A549 (cell line): ENCODE results near the gene SHISA6. TPM values are rescaled to one million over a fixed set of nuclear protein-coding genes. Genes with fewer than 3 reads are reported as not detected.

ENCODE experiments used
- ATAC-seq, 2 experiments: fragments of 200-7000 bp in 1 of 2; fragments of >200 bp in 1 of 2; cut with Nextera tagmentation in 1 of 2; cut with Tn5 transposase in 1 of 2; 3 replicates each; pipeline versions ENCODE4 v1.8.0 to v1.9.1; 2018 to 2020; ENCODE audit warnings: mild to moderate bottlenecking in 1 of 2, moderate library complexity in 1 of 2
- CTCF ChIA-PET: fragments of 300-600 bp; sonication (Branson Sonifier 250); formaldehyde crosslinking; extraction: SDS; loops from one replicate; lab custom pipeline; 2021; ENCODE audit warnings: antibody characterized with exemption, inconsistent platforms; lab: Yijun Ruan, JAX
- POLR2A ChIA-PET: fragments of 350-600 bp; formaldehyde crosslinking; extraction: SDS; loops from one replicate; lab custom pipeline; 2021; ENCODE audit warnings: antibody characterized with exemption, inconsistent platforms; lab: Yijun Ruan, JAX
- DNase-seq, 2 experiments: peaks; one replicate each; pipeline versions ENCODE4 v3.0.0 to v3.0.0-alpha.2; 2011 to 2016; ENCODE audit warnings: low read depth in 1 of 2, low spot score in 1 of 2
- FAIRE-seq: peaks from 2 replicates; lab custom pipeline; 2011; peaks lifted over from hg19 to GRCh38; lab: Jason Lieb, UNC
- H3K27ac ChIP-seq, 2 experiments: fragments of >200 bp; sonication (Bioruptor Twin); formaldehyde crosslinking; 3 replicates each; pipeline ENCODE4 v1.5.1; 2016 to 2017
- H3K4me1 ChIP-seq: fragments of >200 bp; sonication (Bioruptor Twin); formaldehyde crosslinking; 3 replicates; pipeline ENCODE4 v1.6.1; 2016
- H3K4me2 ChIP-seq: fragments of >200 bp; sonication (Bioruptor Twin); formaldehyde crosslinking; 3 replicates; pipeline ENCODE4 v1.6.1; 2016
- H3K4me3 ChIP-seq: fragments of >200 bp; sonication (Bioruptor Twin); formaldehyde crosslinking; 3 replicates; pipeline ENCODE4 v1.5.1; 2016
- H3K9me3 ChIP-seq: fragments of >200 bp; sonication (Bioruptor Twin); formaldehyde crosslinking; 3 replicates; pipeline ENCODE4 v1.6.1; 2016
- CHD2 ChIP-seq: fragments of 150-350 bp; IDR thresholded peaks from 2 replicates; pipeline ENCODE4 v1.6.1; 2014; ENCODE audit warnings: low read length; ENCODE audit not compliant: partially characterized antibody
- EHMT2 ChIP-seq: fragments of 200-600 bp; sonication (generic); IDR thresholded peaks from 2 replicates; pipeline ENCODE4 v1.6.1; 2016; ENCODE audit warnings: antibody characterized with exemption, low read depth, mild to moderate bottlenecking, moderate library complexity
- EP300 ChIP-seq, 2 experiments: fragments of >200 bp; sonication (Bioruptor Twin); formaldehyde crosslinking; IDR thresholded peaks; 2 replicates in 1 of 2; 3 replicates in 1 of 2; pipeline ENCODE4 v1.6.1; 2016 to 2017
- FOXS1 ChIP-seq: fragments of 250-450 bp; sonication (Bioruptor Pico); IDR thresholded peaks from 2 replicates; pipeline ENCODE4 v1.5.0; 2020; ENCODE audit warnings: mild to moderate bottlenecking, moderate library complexity
- HOXA7 ChIP-seq: fragments of 250-450 bp; sonication (Bioruptor Pico); IDR thresholded peaks from 2 replicates; pipeline ENCODE4 v1.5.0; 2020; ENCODE audit warnings: mild to moderate bottlenecking, moderate library complexity
- HOXB5 ChIP-seq: fragments of 250-450 bp; sonication (Bioruptor Pico); IDR thresholded peaks from 2 replicates; pipeline ENCODE4 v1.5.0; 2020; ENCODE audit warnings: mild to moderate bottlenecking, moderate library complexity
- KDM1A ChIP-seq: fragments of 200-600 bp; sonication (generic); IDR thresholded peaks from 2 replicates; pipeline ENCODE4 v1.6.1; 2016; ENCODE audit warnings: low read depth, mild to moderate bottlenecking
- KDM5A ChIP-seq: fragments of 200-600 bp; sonication (generic); IDR thresholded peaks from 2 replicates; pipeline ENCODE4 v1.6.1; 2016; ENCODE audit warnings: antibody characterized with exemption, mild to moderate bottlenecking
- MYC ChIP-seq: IDR thresholded peaks from 2 replicates; pipeline ENCODE4 v1.6.1; 2012; ENCODE audit warnings: mild to moderate bottlenecking, inconsistent platforms, low read length, improper control_type of control experiment, borderline replicate concordance
- NR3C1 ChIP-seq: fragments of >200 bp; sonication (Bioruptor Twin); formaldehyde crosslinking; IDR thresholded peaks from 3 replicates; pipeline ENCODE4 v1.6.1; 2017
- POLR2A ChIP-seq: IDR thresholded peaks from 2 replicates; pipeline ENCODE4 v1.6.1; 2012; ENCODE audit warnings: mild to moderate bottlenecking, low read length
- POLR2AphosphoS2 ChIP-seq: conservative IDR thresholded peaks from 2 replicates; pipeline ENCODE4 v1.6.1; 2012; ENCODE audit warnings: low read length, improper control_type of control experiment, inconsistent platforms
- RARB ChIP-seq: fragments of 250-450 bp; sonication (Bioruptor Pico); IDR thresholded peaks from 2 replicates; pipeline ENCODE4 v1.8.0; 2021; ENCODE audit warnings: mild to moderate bottlenecking, moderate library complexity
- RCOR1 ChIP-seq: fragments of 150-350 bp; IDR thresholded peaks from 2 replicates; pipeline ENCODE4 v1.6.1; 2014; ENCODE audit warnings: antibody characterized with exemption, low read length, low read depth
- RFX5 ChIP-seq: fragments of 450-650 bp; IDR thresholded peaks from 2 replicates; pipeline ENCODE4 v1.7.1; 2014; ENCODE audit warnings: antibody characterized with exemption, mild to moderate bottlenecking, moderate library complexity
- SMC3 ChIP-seq: fragments of >200 bp; sonication (Bioruptor Twin); formaldehyde crosslinking; IDR thresholded peaks from 3 replicates; pipeline ENCODE4 v1.6.1; 2018; ENCODE audit warnings: inconsistent platforms
- TP53 ChIP-seq: fragments of 250-450 bp; sonication (Bioruptor Pico); IDR thresholded peaks from 2 replicates; pipeline ENCODE4 v1.5.0; 2021; ENCODE audit warnings: mild to moderate bottlenecking, moderate library complexity
- ZNF302 ChIP-seq: fragments of 250-450 bp; sonication (Bioruptor Pico); IDR thresholded peaks from 2 replicates; pipeline ENCODE4 v1.9.0; 2021; ENCODE audit warnings: inconsistent platforms, mild to moderate bottlenecking, moderate library complexity
- WGBS: methylation state at CpG from one replicate; pipeline ENCODE4 v1.1.6; 2017; ENCODE audit errors: missing lambda C conversion rate; 5-methylcytosine and 5-hydroxymethylcytosine counted together
- polyA plus RNA-seq, 4 experiments: library from polyadenylated mRNA; depleted of rRNA in 3 of 4; stranded (reverse); fragments of >200 nt; fragmentation: RNase III in 1 of 4; extraction: RNeasy Plus Mini Kit Qiagen cat#74134 plus additional on column Dnase treatment in 1 of 4; gene quantifications; 2 replicates in 3 of 4; 3 replicates in 1 of 4; pipeline ENCODE4 v1.2.3, GENCODE V29; 2011 to 2017
- TF ChIP-seq, protein P1 (sequence below): fragments of >200 bp; sonication (Bioruptor Twin); formaldehyde crosslinking; IDR thresholded peaks from 3 replicates; pipeline ENCODE4 v1.5.1; 2016
- TF ChIP-seq, protein P2 (sequence below): fragments of 200-600 bp; sonication (generic); IDR thresholded peaks from 2 replicates; pipeline ENCODE4 v1.6.1; 2016; ENCODE audit warnings: antibody characterized with exemption, mild to moderate bottlenecking, moderate library complexity
- TF ChIP-seq, protein P3 (sequence below): IDR thresholded peaks from 2 replicates; pipeline ENCODE4 v1.6.1; 2012; ENCODE audit warnings: low read depth, borderline replicate concordance

Gene SHISA6
- polyA plus RNA-seq, 2 of the 4 experiments (the other 2 are of a cell fraction) = not detected

DNA sequence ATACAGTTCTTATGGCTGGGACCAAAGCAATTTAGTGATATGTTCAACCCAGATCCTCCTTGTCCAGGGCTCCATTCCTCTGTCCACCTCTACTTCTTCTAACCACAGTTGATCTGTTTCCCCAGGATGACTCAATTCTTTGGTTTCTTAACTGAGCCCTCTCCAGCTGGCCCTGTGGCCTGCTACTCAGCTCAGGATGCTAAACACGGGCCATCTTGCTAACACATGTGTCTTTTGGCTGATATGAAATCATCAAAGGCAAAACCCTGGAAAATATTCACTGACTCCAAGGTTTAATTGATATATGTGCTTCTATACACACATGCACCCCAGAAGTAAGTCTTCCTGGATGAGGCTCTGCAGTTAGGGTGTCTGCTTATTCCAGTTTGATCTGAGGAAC lies 43.8 kb downstream of the SHISA6 start:
- TF ChIP-seq HOXA7 (CRISPR knock-in tag) (no peak), POLR2AphosphoS2 (no peak), RCOR1 (no peak), EHMT2 (no peak), MYC (no peak), CHD2 (no peak), SMC3 (no peak), EP300 (IDR thresholded peaks at IDR 0.05) (no peak), KDM1A (no peak), KDM5A (no peak), RFX5 (no peak), RARB (no peak), TP53 (CRISPR knock-in tag) (no peak)
- TF ChIP-seq, protein P1, sequence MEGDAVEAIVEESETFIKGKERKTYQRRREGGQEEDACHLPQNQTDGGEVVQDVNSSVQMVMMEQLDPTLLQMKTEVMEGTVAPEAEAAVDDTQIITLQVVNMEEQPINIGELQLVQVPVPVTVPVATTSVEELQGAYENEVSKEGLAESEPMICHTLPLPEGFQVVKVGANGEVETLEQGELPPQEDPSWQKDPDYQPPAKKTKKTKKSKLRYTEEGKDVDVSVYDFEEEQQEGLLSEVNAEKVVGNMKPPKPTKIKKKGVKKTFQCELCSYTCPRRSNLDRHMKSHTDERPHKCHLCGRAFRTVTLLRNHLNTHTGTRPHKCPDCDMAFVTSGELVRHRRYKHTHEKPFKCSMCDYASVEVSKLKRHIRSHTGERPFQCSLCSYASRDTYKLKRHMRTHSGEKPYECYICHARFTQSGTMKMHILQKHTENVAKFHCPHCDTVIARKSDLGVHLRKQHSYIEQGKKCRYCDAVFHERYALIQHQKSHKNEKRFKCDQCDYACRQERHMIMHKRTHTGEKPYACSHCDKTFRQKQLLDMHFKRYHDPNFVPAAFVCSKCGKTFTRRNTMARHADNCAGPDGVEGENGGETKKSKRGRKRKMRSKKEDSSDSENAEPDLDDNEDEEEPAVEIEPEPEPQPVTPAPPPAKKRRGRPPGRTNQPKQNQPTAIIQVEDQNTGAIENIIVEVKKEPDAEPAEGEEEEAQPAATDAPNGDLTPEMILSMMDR = no peak
- TF ChIP-seq, protein P2, sequence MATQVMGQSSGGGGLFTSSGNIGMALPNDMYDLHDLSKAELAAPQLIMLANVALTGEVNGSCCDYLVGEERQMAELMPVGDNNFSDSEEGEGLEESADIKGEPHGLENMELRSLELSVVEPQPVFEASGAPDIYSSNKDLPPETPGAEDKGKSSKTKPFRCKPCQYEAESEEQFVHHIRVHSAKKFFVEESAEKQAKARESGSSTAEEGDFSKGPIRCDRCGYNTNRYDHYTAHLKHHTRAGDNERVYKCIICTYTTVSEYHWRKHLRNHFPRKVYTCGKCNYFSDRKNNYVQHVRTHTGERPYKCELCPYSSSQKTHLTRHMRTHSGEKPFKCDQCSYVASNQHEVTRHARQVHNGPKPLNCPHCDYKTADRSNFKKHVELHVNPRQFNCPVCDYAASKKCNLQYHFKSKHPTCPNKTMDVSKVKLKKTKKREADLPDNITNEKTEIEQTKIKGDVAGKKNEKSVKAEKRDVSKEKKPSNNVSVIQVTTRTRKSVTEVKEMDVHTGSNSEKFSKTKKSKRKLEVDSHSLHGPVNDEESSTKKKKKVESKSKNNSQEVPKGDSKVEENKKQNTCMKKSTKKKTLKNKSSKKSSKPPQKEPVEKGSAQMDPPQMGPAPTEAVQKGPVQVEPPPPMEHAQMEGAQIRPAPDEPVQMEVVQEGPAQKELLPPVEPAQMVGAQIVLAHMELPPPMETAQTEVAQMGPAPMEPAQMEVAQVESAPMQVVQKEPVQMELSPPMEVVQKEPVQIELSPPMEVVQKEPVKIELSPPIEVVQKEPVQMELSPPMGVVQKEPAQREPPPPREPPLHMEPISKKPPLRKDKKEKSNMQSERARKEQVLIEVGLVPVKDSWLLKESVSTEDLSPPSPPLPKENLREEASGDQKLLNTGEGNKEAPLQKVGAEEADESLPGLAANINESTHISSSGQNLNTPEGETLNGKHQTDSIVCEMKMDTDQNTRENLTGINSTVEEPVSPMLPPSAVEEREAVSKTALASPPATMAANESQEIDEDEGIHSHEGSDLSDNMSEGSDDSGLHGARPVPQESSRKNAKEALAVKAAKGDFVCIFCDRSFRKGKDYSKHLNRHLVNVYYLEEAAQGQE = no peak
- POLR2A ChIA-PET = no interaction called here
- H3K9me3 ChIP-seq = no peaks in the 10 kb centered on the region
- H3K4me1 ChIP-seq = no peaks in the 10 kb centered on the region
- ATAC-seq = no peak
- CTCF ChIA-PET = interaction anchor here (1.7 kb wide), 1 partner anchor 12 kb away, joined by 6 read pairs; no protein-coding TSS in a partner anchor
- WGBS = 4% methylated on average over 1 of the region's 1 CpG
- H3K27ac ChIP-seq = no peak overlapping the region
- no peak overlapping the region for H3K4me2 ChIP-seq
- no peak overlapping the region for H3K4me3 ChIP-seq
- no peak for DNase-seq
- FAIRE-seq = no peak

DNA sequence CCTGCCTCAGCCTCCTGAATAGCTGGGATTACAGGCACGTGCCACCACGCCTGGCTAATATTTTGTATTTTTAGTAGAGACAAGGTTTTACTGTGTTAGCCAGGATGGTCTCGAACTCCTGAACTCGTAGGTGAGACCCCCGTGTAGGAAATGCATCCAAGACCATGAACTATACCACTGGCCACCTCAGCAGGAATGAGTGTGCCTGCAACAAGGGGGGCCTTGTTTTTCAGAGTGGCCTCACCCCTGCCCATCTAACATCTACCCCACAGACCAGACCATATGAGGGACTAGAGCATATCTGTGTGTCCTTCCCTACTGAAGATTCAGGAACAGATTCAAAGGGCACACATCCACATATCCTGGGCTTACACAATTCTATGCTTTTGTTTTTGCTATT lies 44.9 kb downstream of the SHISA6 start:
- no peak for DNase-seq
- FAIRE-seq = no peak
- ChIA-PET POLR2A (no interaction called here), CTCF (interaction anchor here (1.7 kb wide), 1 partner anchor 11 kb away, joined by 6 read pairs; no protein-coding TSS in a partner anchor)
- H3K4me2 ChIP-seq = no peak overlapping the region
- no peak overlapping the region for H3K4me3 ChIP-seq
- TF ChIP-seq, protein P2 = no peak
- no peak for TF ChIP-seq RARB
- no peak for TF ChIP-seq TP53 (CRISPR knock-in tag)
- TF ChIP-seq EP300 (IDR thresholded peaks at IDR 0.05) = no peak
- TF ChIP-seq KDM1A = no peak
- no peak for TF ChIP-seq POLR2A
- TF ChIP-seq, protein P1 = no peak
- TF ChIP-seq, protein P3, sequence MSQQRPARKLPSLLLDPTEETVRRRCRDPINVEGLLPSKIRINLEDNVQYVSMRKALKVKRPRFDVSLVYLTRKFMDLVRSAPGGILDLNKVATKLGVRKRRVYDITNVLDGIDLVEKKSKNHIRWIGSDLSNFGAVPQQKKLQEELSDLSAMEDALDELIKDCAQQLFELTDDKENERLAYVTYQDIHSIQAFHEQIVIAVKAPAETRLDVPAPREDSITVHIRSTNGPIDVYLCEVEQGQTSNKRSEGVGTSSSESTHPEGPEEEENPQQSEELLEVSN = no peak
- TF ChIP-seq FOXS1 (CRISPR knock-in tag) = no peak
- TF ChIP-seq NR3C1 = no peak
- no peak for TF ChIP-seq ZNF302 (CRISPR knock-in tag)
- TF ChIP-seq HOXB5 (CRISPR knock-in tag) = no peak
- no peak for TF ChIP-seq RFX5
- no peaks in the 10 kb centered on the region for H3K4me1 ChIP-seq
- no peaks in the 10 kb centered on the region for H3K9me3 ChIP-seq
- no peak overlapping the region for H3K27ac ChIP-seq
- no peak for ATAC-seq
- WGBS = 3% methylated on average over 5 of the region's 5 CpGs
